SK-N-MC (cell line): ENCODE data around the gene TSR2.
A peak's percentile ranks its signal among the peaks of the same experiment; 100 is the strongest.

ENCODE experiments used
- DNase-seq: peaks from one replicate; pipeline ENCODE4 v3.0.0-alpha.2; 2011; ENCODE audit warnings: low read depth, low spot score
- H3K27ac ChIP-seq: fragments of 200-600 bp; sonication (generic); 2 replicates; pipeline ENCODE4 v1.5.1; 2016; ENCODE audit warnings: mixed run types
- H3K36me3 ChIP-seq: fragments of 200-600 bp; sonication (generic); 2 replicates; pipeline ENCODE4 v1.6.1; 2017; ENCODE audit warnings: antibody characterized with exemption, low read length, mixed read lengths; ENCODE audit not compliant: insufficient read depth
- H3K4me3 ChIP-seq: fragments of 200-600 bp; sonication (generic); 2 replicates; pipeline ENCODE4 v1.5.1; 2016
- H3K9ac ChIP-seq: fragments of 200-600 bp; sonication (generic); 2 replicates; pipeline ENCODE4 v1.8.0; 2017; ENCODE audit warnings: mixed run types, mixed read lengths; ENCODE audit not compliant: insufficient read length
- H3K9me3 ChIP-seq: fragments of 200-600 bp; sonication (generic); 2 replicates; pipeline ENCODE4 v1.6.1; 2017; ENCODE audit warnings: low read depth, mild to moderate bottlenecking, antibody characterized with exemption, low read length, moderate library complexity, mixed read lengths
- EZH2 ChIP-seq: fragments of 200-600 bp; sonication (generic); IDR thresholded peaks from one replicate; pipeline ENCODE4 v1.6.1; 2017; ENCODE audit warnings: antibody characterized with exemption
- FOXP2 ChIP-seq: optimal IDR thresholded peaks from 2 replicates; pipeline ENCODE3; 2011; ENCODE audit warnings: mild to moderate bottlenecking, moderate library complexity; ENCODE audit not compliant: insufficient read depth; ENCODE audit errors: extremely low read length, control extremely low read depth
- POLR2AphosphoS5 ChIP-seq: IDR thresholded peaks from 2 replicates; pipeline ENCODE4 v1.6.1; 2012; ENCODE audit warnings: mild to moderate bottlenecking, low read depth, low read length, borderline replicate concordance

TSR2 gene, protein sequence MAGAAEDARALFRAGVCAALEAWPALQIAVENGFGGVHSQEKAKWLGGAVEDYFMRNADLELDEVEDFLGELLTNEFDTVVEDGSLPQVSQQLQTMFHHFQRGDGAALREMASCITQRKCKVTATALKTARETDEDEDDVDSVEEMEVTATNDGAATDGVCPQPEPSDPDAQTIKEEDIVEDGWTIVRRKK

DNA sequence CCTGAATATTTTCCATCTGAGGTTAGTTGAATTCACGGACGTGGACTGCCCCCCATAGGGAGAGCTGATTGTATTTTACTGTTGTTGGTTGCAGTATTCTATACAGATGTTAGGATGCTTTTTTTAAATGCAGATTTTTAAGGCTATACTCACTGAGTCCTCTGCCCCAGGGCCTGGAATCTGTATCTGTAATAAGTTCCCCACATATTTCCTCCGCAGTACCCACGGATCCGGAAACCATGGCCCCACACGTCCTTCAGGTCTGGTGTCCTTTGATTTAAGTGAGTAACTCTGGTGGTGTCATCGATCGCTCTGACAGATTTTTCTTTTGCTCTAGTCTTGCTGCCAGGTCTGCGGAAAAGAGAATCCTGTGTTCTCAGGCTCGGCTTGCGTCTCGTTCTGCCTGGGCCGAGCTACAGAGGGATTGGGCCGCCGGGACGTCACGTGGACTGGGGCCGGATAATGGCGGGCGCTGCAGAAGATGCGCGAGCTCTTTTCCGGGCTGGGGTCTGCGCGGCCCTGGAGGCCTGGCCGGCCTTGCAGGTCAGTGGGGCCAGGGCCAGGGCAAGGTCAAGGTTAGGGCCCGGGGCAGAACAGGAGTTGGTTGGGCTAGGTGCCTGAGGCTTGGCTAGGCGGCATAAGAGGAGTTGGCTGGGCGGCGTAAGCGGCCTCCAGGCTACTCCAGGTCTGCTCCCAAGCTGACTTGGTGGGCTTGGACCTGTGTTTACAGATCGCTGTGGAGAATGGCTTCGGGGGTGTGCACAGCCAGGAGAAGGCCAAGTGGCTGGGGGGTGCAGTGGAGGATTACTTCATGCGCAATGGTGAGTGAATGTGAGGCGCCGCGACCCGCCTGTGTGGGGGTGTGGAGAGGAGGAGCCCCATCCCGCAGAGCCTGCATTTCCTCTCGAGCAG is at the start of gene TSR2:
TSS of gene TSR2 (plus strand) at position 445 of the 912 bp plus-strand sequence. CDS start at position 463, 18 bp downstream.
- no peak for TF ChIP-seq EZH2
- TF ChIP-seq POLR2AphosphoS5, result peak; percentile 65; the same call in 1 of the 2 replicates
- Histone ChIP-seq H3K9me3 (no peaks in the 10 kb centered on the region), H3K36me3 (peaks cover 6% of the 10 kb centered on the region), H3K27ac (peak within 1 kb of the TSS; percentile 49), H3K9ac (peak within 1 kb of the TSS; percentile 74), H3K4me3 (peak within 1 kb of the TSS; percentile 81)
- DNase-seq, result peak; percentile 73

DNA sequence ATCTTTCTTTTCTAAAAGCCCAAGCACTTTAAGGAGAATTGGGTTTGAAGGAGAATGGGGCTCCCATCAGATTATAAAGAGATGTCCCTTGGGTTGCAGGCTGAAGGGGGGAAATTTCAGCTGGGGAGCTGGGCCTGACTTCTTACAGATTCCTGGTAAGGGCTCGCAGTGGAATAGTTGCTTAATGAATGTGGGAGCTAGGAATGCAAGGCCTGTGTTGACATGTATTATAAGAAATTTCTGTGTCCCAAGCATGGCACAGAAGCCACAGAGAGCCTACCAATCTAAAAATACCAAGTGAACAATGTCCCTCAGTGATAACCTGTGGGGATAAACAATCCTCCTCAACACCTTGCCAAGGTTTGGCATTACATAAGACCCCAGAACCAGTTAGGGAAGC is 43.1 kb upstream of the TSR2 start:
- TF ChIP-seq FOXP2 (no peak), POLR2AphosphoS5 (no peak), EZH2 (no peak)
- H3K4me3 ChIP-seq, result no peak overlapping the region
- no peak for DNase-seq
- no peak overlapping the region for H3K27ac ChIP-seq
- no peaks in the 10 kb centered on the region for H3K9me3 ChIP-seq
- no peak overlapping the region for H3K9ac ChIP-seq
- no peaks in the 10 kb centered on the region for H3K36me3 ChIP-seq

DNA sequence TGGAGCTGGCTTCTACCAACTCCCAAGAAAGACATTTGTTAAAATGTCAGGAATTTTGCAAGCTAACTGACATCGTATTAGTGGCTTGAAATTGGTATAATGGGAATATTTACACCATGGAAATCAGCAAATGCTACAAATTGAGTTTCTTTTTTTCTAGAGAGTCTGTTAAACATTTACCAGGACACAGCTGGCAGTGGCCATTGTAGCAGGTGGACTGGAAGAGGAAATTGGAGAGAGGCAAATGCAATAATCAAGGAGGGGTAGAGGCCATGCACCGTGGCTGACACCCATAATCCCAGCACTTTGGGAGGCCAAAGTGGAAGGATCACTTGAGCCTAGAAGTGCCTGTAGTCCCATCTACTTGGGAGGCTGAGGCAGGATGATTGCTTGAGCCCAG is 32.9 kb upstream of the TSR2 start:
- no peak for TF ChIP-seq POLR2AphosphoS5
- TF ChIP-seq EZH2, result no peak
- no peak for TF ChIP-seq FOXP2
- Histone ChIP-seq H3K36me3 (no peaks in the 10 kb centered on the region), H3K9me3 (no peaks in the 10 kb centered on the region), H3K27ac (no peak overlapping the region), H3K4me3 (no peak overlapping the region), H3K9ac (no peak overlapping the region)
- no peak for DNase-seq

DNA sequence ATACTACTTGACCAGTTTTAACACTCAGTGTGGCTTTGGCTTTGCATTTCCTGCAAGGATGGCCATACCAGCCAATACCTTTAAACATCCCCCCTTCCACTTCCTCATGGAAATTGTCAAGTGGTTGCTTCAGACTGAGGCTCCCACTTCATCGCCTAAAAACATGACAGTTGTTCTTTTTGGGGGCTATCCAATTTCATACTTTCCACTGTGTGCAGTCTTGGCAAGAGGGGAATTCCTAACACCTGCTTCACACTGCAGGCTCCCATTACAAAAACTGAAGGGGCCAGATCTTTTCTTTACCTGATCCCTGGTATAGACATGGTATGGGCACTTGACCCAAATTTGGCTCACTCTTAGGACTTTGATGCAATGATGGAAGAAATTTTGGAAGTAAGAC is 28.5 kb upstream of the TSR2 start:
- no peaks in the 10 kb centered on the region for H3K9me3 ChIP-seq
- H3K4me3 ChIP-seq, result no peak overlapping the region
- H3K36me3 ChIP-seq, result no peaks in the 10 kb centered on the region
- DNase-seq, result no peak
- TF ChIP-seq POLR2AphosphoS5 (no peak), FOXP2 (no peak), EZH2 (no peak)
- H3K9ac ChIP-seq, result no peak overlapping the region
- H3K27ac ChIP-seq, result no peak overlapping the region

DNA sequence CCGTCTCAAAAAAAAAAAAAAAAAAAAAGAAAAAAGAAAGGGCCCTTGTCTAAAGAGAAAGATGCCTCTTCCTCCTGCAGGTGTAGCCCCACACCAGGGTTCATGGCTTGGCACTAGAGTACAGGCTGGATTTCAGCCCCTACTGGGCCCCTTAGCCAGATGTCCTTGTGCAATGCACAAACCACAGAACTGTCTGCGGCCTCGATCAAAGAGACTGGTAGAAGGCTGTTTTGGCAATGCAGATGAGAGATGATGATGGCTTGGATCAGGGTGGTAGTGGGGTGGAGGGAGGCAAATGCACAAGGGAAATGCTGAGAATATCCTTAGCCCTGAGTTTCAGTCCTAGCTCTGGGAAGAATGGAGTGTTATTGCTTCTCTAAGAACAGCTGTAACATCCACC is 26.5 kb upstream of the TSR2 start:
- Histone ChIP-seq H3K9me3 (no peaks in the 10 kb centered on the region), H3K9ac (no peak overlapping the region), H3K4me3 (no peak overlapping the region), H3K36me3 (no peaks in the 10 kb centered on the region), H3K27ac (no peak overlapping the region)
- no peak for DNase-seq
- TF ChIP-seq FOXP2 (no peak), EZH2 (no peak), POLR2AphosphoS5 (no peak)

- no peaks in the 10 kb centered on the region for H3K9me3 ChIP-seq
- no peak overlapping the region for H3K4me3 ChIP-seq
- no peak overlapping the region for H3K9ac ChIP-seq
- DNase-seq, result no peak
- no peak for TF ChIP-seq EZH2
- TF ChIP-seq POLR2AphosphoS5, result no peak
- TF ChIP-seq FOXP2, result no peak
- no peak overlapping the region for H3K27ac ChIP-seq
- H3K36me3 ChIP-seq, result no peaks in the 10 kb centered on the region
Observed at GRCh38 chrX:54415534-54416350, 24.5 kb upstream of the TSR2 start.

DNA sequence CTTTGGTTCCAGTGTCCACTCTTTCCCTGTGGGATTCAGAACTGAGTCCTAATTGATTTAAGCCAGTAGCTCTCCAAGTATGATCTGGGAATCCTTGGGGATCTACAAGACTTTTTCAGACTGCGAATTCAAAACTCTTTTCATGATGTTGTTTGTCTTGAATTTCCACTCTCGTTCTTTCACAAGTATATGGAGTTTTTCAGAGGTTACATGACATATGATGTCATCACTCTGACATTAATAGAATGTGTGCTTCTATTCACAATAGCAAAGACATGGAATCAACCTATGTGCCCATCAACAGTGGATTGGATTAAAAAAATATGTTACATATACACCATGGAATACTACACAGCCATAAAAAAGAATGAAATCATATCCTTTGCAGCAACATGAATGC is 23.2 kb upstream of the TSR2 start:
- Histone ChIP-seq H3K4me3 (no peak overlapping the region), H3K36me3 (no peaks in the 10 kb centered on the region), H3K27ac (no peak overlapping the region), H3K9ac (no peak overlapping the region), H3K9me3 (no peaks in the 10 kb centered on the region)
- TF ChIP-seq EZH2 (no peak), FOXP2 (no peak), POLR2AphosphoS5 (no peak)
- no peak for DNase-seq
